HEK293 (cell line): ENCODE data around the gene TRMT1.

Experiments
- CTCF ChIA-PET: fragments of 350-600 bp; formaldehyde crosslinking; extraction: SDS; loops from one replicate; lab custom pipeline; 2021; ENCODE audit warnings: antibody characterized with exemption; lab: Yijun Ruan, JAX
- POLR2A ChIA-PET: fragments of 300-600 bp; formaldehyde crosslinking; extraction: SDS; loops from one replicate; lab custom pipeline; 2020; ENCODE audit warnings: antibody characterized with exemption, inconsistent platforms; lab: Yijun Ruan, JAX
- H3K27ac ChIP-seq: fragments of 200-500 bp; sonication (Bioruptor generic); 2 replicates; pipeline ENCODE4 v1.5.1; 2014; ENCODE audit warnings: low read depth, low read length, control low read depth, inconsistent platforms; ENCODE audit errors: extremely low read depth
- H3K36me3 ChIP-seq, 2 experiments: fragments of 200-500 bp in 1 of 2; sonication (Bioruptor generic) in 1 of 2; 1 replicate in 1 of 2; 2 replicates in 1 of 2; pipeline ENCODE4 v1.5.1; 2014 to 2017; ENCODE audit warnings: inconsistent platforms in 2 of 2, low read length in 2 of 2; ENCODE audit not compliant: control insufficient read depth in 2 of 2, insufficient read depth in 1 of 2
- H3K4me1 ChIP-seq: fragments of 200-500 bp; sonication (Bioruptor generic); 2 replicates; pipeline ENCODE4 v1.5.1; 2014; ENCODE audit warnings: mild to moderate bottlenecking, low read length, inconsistent platforms; ENCODE audit not compliant: control insufficient read depth, insufficient read depth
- H3K4me3 ChIP-seq: 2 replicates; pipeline ENCODE4 v1.5.1; 2011; ENCODE audit warnings: low read depth, mild to moderate bottlenecking, control low read depth, low read length, moderate library complexity
- H3K9me3 ChIP-seq: fragments of 200-500 bp; sonication (Bioruptor generic); 2 replicates; pipeline ENCODE4 v1.5.1; 2014; ENCODE audit warnings: low read depth, low read length, inconsistent platforms; ENCODE audit not compliant: control insufficient read depth, insufficient read depth
- GLI4 ChIP-seq: fragments of 450-650 bp; formaldehyde crosslinking; IDR thresholded peaks from 2 replicates; pipeline ENCODE4 v1.5.1; 2016; ENCODE audit warnings: missing biosample characterization, missing genetic modification characterization
- INSM2 ChIP-seq: fragments of 450-650 bp; formaldehyde crosslinking; IDR thresholded peaks from 2 replicates; pipeline ENCODE4 v1.5.1; 2016; ENCODE audit warnings: missing biosample characterization, missing genetic modification characterization
- KLF8 ChIP-seq: fragments of 450-650 bp; formaldehyde crosslinking; IDR thresholded peaks from 2 replicates; pipeline ENCODE4 v1.5.1; 2016; ENCODE audit warnings: missing biosample characterization, missing genetic modification characterization
- PRDM2 ChIP-seq: fragments of 450-650 bp; formaldehyde crosslinking; IDR thresholded peaks from 2 replicates; pipeline ENCODE4 v1.5.1; 2016; ENCODE audit warnings: missing biosample characterization, missing genetic modification characterization, borderline replicate concordance
- SCRT2 ChIP-seq: fragments of 450-650 bp; formaldehyde crosslinking; IDR thresholded peaks from 2 replicates; pipeline ENCODE4 v1.5.1; 2016; ENCODE audit warnings: missing biosample characterization, missing genetic modification characterization
- TRIM28 ChIP-seq: IDR thresholded peaks from 2 replicates; pipeline ENCODE4 v1.6.1; 2011; ENCODE audit warnings: low read length, control low read depth, borderline replicate concordance
- TSHZ1 ChIP-seq: fragments of 450-650 bp; formaldehyde crosslinking; IDR thresholded peaks from 2 replicates; pipeline ENCODE4 v1.5.1; 2016; ENCODE audit warnings: missing biosample characterization, missing genetic modification characterization, borderline replicate concordance
- ZBTB49 ChIP-seq: fragments of 450-650 bp; formaldehyde crosslinking; IDR thresholded peaks from 2 replicates; pipeline ENCODE4 v1.5.1; 2016; ENCODE audit warnings: missing biosample characterization, missing genetic modification characterization, low read depth
- ZFP69B ChIP-seq: fragments of 450-650 bp; formaldehyde crosslinking; IDR thresholded peaks from 2 replicates; pipeline ENCODE4 v1.5.1; 2016; ENCODE audit warnings: missing biosample characterization, missing genetic modification characterization
- ZNF138 ChIP-seq: fragments of 450-650 bp; formaldehyde crosslinking; IDR thresholded peaks from 2 replicates; pipeline ENCODE4 v1.5.1; 2016; ENCODE audit warnings: missing biosample characterization, missing genetic modification characterization, borderline replicate concordance
- ZNF211 ChIP-seq: fragments of 450-650 bp; formaldehyde crosslinking; IDR thresholded peaks from 2 replicates; pipeline ENCODE4 v1.5.1; 2016; ENCODE audit warnings: low read depth, missing biosample characterization, missing genetic modification characterization
- ZNF221 ChIP-seq: fragments of 450-650 bp; formaldehyde crosslinking; IDR thresholded peaks from 2 replicates; pipeline ENCODE4 v1.5.1; 2017; ENCODE audit warnings: missing biosample characterization, missing genetic modification characterization, borderline replicate concordance
- ZNF302 ChIP-seq: fragments of 450-650 bp; formaldehyde crosslinking; IDR thresholded peaks from 2 replicates; pipeline ENCODE4 v1.5.1; 2016; ENCODE audit warnings: missing biosample characterization, missing genetic modification characterization, low read depth
- ZNF394 ChIP-seq: fragments of 450-650 bp; formaldehyde crosslinking; IDR thresholded peaks from 2 replicates; pipeline ENCODE4 v1.5.1; 2016; ENCODE audit warnings: missing biosample characterization, missing genetic modification characterization, mild to moderate bottlenecking, moderate library complexity, borderline replicate concordance
- ZNF433 ChIP-seq: fragments of 450-650 bp; formaldehyde crosslinking; IDR thresholded peaks from 2 replicates; pipeline ENCODE4 v1.5.1; 2016; ENCODE audit warnings: missing biosample characterization, missing genetic modification characterization, low read depth
- ZNF549 ChIP-seq: fragments of 450-650 bp; IDR thresholded peaks from 2 replicates; pipeline ENCODE4 v1.5.1; 2018; ENCODE audit warnings: missing biosample characterization, missing genetic modification characterization, mild to moderate bottlenecking, inconsistent platforms, moderate library complexity
- ZNF558 ChIP-seq: fragments of 450-650 bp; formaldehyde crosslinking; IDR thresholded peaks from 2 replicates; pipeline ENCODE4 v1.5.1; 2016; ENCODE audit warnings: missing biosample characterization, missing genetic modification characterization
- ZNF580 ChIP-seq: fragments of 450-650 bp; formaldehyde crosslinking; IDR thresholded peaks from 2 replicates; pipeline ENCODE4 v1.5.1; 2016; ENCODE audit warnings: missing biosample characterization, missing genetic modification characterization
- ZNF785 ChIP-seq: fragments of 450-650 bp; formaldehyde crosslinking; IDR thresholded peaks from 2 replicates; pipeline ENCODE4 v1.5.1; 2016; ENCODE audit warnings: missing biosample characterization, missing genetic modification characterization

TRMT1 gene

GRCh38 chr19:13116282-13117175 is at the start of gene TRMT1:
Gene TRMT1, minus strand, starts transcription at chr19:13116740. Its CDS starts 341 bp downstream, at chr19:13116399.
- POLR2A ChIA-PET, result interaction anchor here (1.2 to 4.0 kb wide), 4 partner anchors 25 to 151 kb away, joined by 3 to 48 read pairs (median 11); no protein-coding TSS in a partner anchor
- Histone ChIP-seq H3K27ac (peak within 1 kb of the TSS; percentile 56; the same call in 1 of the 2 replicates), H3K9me3 (no peaks in the 10 kb centered on the region)
- TF ChIP-seq ZNF221 (tag by site-specific recombination), result no peak
- peak; percentile 88 for TF ChIP-seq KLF8
- no peak for TF ChIP-seq TSHZ1 (tag by site-specific recombination)
- no peak for TF ChIP-seq PRDM2 (tag by site-specific recombination)
- no peak for TF ChIP-seq ZBTB49 (tag by site-specific recombination)
- peak; percentile 96 for TF ChIP-seq ZNF580 (tag by site-specific recombination)
- TF ChIP-seq ZNF433, result no peak
- no peak for TF ChIP-seq SCRT2
- no peak for TF ChIP-seq ZNF785 (tag by site-specific recombination)
- peak; percentile 69; the same call in 1 of the 2 replicates for TF ChIP-seq ZNF394 (tag by site-specific recombination)
- TF ChIP-seq ZNF549 (tag by site-specific recombination), result no peak
- peak; percentile 31; the same call in 1 of the 2 replicates for TF ChIP-seq TRIM28
- no peak for TF ChIP-seq ZNF138 (tag by site-specific recombination)
- no peak for TF ChIP-seq GLI4
- TF ChIP-seq ZNF211 (tag by site-specific recombination), result no peak
- TF ChIP-seq ZNF558 (tag by site-specific recombination), result peak; percentile 82
- TF ChIP-seq INSM2 (tag by site-specific recombination), result peak; percentile 80
- TF ChIP-seq ZNF302 (tag by site-specific recombination), result no peak
- TF ChIP-seq ZFP69B (tag by site-specific recombination), result peak; percentile 90

More at GRCh38 chr19:13116282-13117175, at the start of gene TRMT1:
- H3K4me1 ChIP-seq, result peaks cover 7% of the 10 kb centered on the region
- CTCF ChIA-PET, result interaction anchor here (0.6 to 2.3 kb wide), 3 partner anchors 39 to 139 kb away, joined by 3 to 13 read pairs (median 3); no protein-coding TSS in a partner anchor
- H3K36me3 ChIP-seq, result peaks cover 14 to 47% of the 10 kb centered on the region in 2 experiments; a peak in 2 of 3 replicates
- H3K4me3 ChIP-seq, result peak within 1 kb of the TSS; percentile 81
